Right lobe of liver (tissue), 6 donors: ENCODE data around the gene MDFIC2. TPM values are rescaled to one million over a fixed set of nuclear protein-coding genes. Genes with fewer than 3 reads are reported as not detected.
A peak's percentile ranks its signal among the peaks of the same experiment; 100 is the strongest.

ENCODE experiments used
- ATAC-seq, 4 donors: fragments of 200-7000 bp; cut with Tn5 transposase; one replicate each; pipeline ENCODE4 v1.9.1; 2020; ENCODE audit warnings: mild to moderate bottlenecking in 4 of 4, moderate library complexity in 4 of 4
- DNase-seq, 3 donors: peaks; one replicate each; pipeline ENCODE4 v3.0.0-alpha.2; 2020
- H3K27ac ChIP-seq, 3 donors: fragments of 200-600 bp; one replicate each; pipeline ENCODE4 v1.8.0; 2022
- H3K27me3 ChIP-seq, 2 donors: fragments of 200-600 bp; one replicate each; pipeline ENCODE4 v1.8.0; 2022
- H3K36me3 ChIP-seq, 4 donors: fragments of 200-600 bp; sonication (generic) in 1 of 4; one replicate each; pipeline versions ENCODE4 v1.5.1 to v1.8.0; 2017 to 2022; ENCODE audit warnings: control low read depth in 1 of 4
- H3K4me1 ChIP-seq, 4 donors: fragments of 200-600 bp; sonication (generic) in 1 of 4; one replicate each; pipeline versions ENCODE4 v1.5.1 to v1.8.0; 2017 to 2022; ENCODE audit warnings: control low read depth in 1 of 4
- H3K4me3 ChIP-seq, 3 donors: fragments of 200-600 bp; one replicate each; pipeline ENCODE4 v1.8.0; 2022
- H3K9me3 ChIP-seq, 4 donors: fragments of 200-600 bp; sonication (generic) in 1 of 4; one replicate each; pipeline versions ENCODE4 v1.5.1 to v1.8.0; 2017 to 2022; ENCODE audit warnings: control low read depth in 1 of 4
- CTCF ChIP-seq, 4 donors: fragments of 200-600 bp in 3 of 4; fragments of 450-650 bp in 1 of 4; IDR thresholded peaks; one replicate each; pipeline versions ENCODE4 v1.5.1 to v1.8.0; 2016 to 2022; ENCODE audit warnings: antibody characterized with exemption in 4 of 4, mild to moderate bottlenecking in 2 of 4
- POLR2A ChIP-seq: fragments of 450-650 bp; IDR thresholded peaks from one replicate; pipeline ENCODE4 v1.6.1; 2017; ENCODE audit warnings: antibody characterized with exemption, mild to moderate bottlenecking
- WGBS: methylation state at CpG from one replicate; pipeline ENCODE4 v1.1.6; 2018; ENCODE audit warnings: low coverage, low lambda C conversion rate; ENCODE audit not compliant: insufficient coverage; ENCODE audit errors: missing lambda C conversion rate; 5-methylcytosine and 5-hydroxymethylcytosine counted together
- intact Hi-C, 2 donors: fragments of 100-400 bp; cut with DNase I; formaldehyde crosslinking; loops; one replicate each; pipeline versions ENCODE4 v1.11.2 to v1.14.1; 2022
- total RNA-seq, 6 experiments: library from RNA; depleted of rRNA in 2 of 6; stranded (reverse); fragments of >200 nt in 2 of 6; fragmentation: NEBNext Ultra II Directional in 3 of 6; extraction: Animal tissue kit (Norgen Biotek cat#: 25700) in 3 of 6; gene quantifications; one replicate each; pipeline versions ENCODE4 v1.1.0 to v1.2.4, GENCODE V29; 2016 to 2023
- donor health status: DM: no; HTN: yes; CAD: no.
- donor health status: DM: no; HTN: no; CAD: no.
- donor health status: DM: no; HTN: no; CAD: no.
- donor health status: DM: no; HTN: yes; CAD: no.
- donor health status: DM: no; HTN: yes; CAD: no.

MDFIC2 gene
- total RNA-seq, 6 experiments from 2014 or later: not detected

- intact Hi-C loops: no loop called here
- Histone ChIP-seq H3K36me3 (no peaks in the 10 kb centered on the region), H3K27ac (no peak overlapping the region), H3K4me1 (no peaks in the 10 kb centered on the region), H3K9me3 (no peaks in the 10 kb centered on the region), H3K27me3 (no peaks in the 10 kb centered on the region), H3K4me3 (no peak overlapping the region)
- peak in 1 of 4 donors; percentile 29 for ATAC-seq
- no peak for DNase-seq
- TF ChIP-seq POLR2A: no peak
- no peak for TF ChIP-seq CTCF (IDR thresholded peaks at IDR 0.05)
Measured at GRCh38 chr3:70273492-70273891, 38.9 kb downstream of the MDFIC2 start.

GRCh38 chr3:70272798-70273197 is 39.6 kb downstream of the MDFIC2 start:
- no peak overlapping the region for H3K27ac ChIP-seq
- ATAC-seq (no peak), DNase-seq (no peak)
- H3K36me3 ChIP-seq: no peaks in the 10 kb centered on the region
- TF ChIP-seq CTCF (IDR thresholded peaks at IDR 0.05) (no peak), POLR2A (no peak)
- no peaks in the 10 kb centered on the region for H3K4me1 ChIP-seq
- intact Hi-C loops: no loop called here
- H3K9me3 ChIP-seq: no peaks in the 10 kb centered on the region
- H3K27me3 ChIP-seq: no peaks in the 10 kb centered on the region
- H3K4me3 ChIP-seq: no peak overlapping the region
- 78% methylated on average over 5 of the region's 5 CpGs for WGBS

GRCh38 chr3:70264122-70264780 is 48.2 kb downstream of the MDFIC2 start:
- WGBS: 13% methylated on average over 3 of the region's 3 CpGs
- ATAC-seq: peak; percentile 92 to 99 (median 98)
- H3K4me1 ChIP-seq: peaks cover 0 to 8% (median 3%) of the 10 kb centered on the region in 4 donors
- H3K27ac ChIP-seq: peak overlapping the region in 2 of 3 donors; percentile 20 to 36
- H3K36me3 ChIP-seq: no peaks in the 10 kb centered on the region
- no peaks in the 10 kb centered on the region for H3K9me3 ChIP-seq
- H3K4me3 ChIP-seq: no peak overlapping the region
- TF ChIP-seq POLR2A: no peak
- no peak for TF ChIP-seq CTCF (IDR thresholded peaks at IDR 0.05)
- no peaks in the 10 kb centered on the region for H3K27me3 ChIP-seq
- no peak for DNase-seq
- intact Hi-C loops: no loop called here

- WGBS: 50% methylated on average over 1 of the region's 1 CpG
- DNase-seq (no peak), ATAC-seq (no peak)
- Histone ChIP-seq H3K36me3 (no peaks in the 10 kb centered on the region), H3K27me3 (no peaks in the 10 kb centered on the region), H3K4me3 (no peak overlapping the region), H3K9me3 (no peaks in the 10 kb centered on the region), H3K27ac (no peak overlapping the region), H3K4me1 (peaks cover 0 to 8% (median 3%) of the 10 kb centered on the region in 4 donors)
- TF ChIP-seq POLR2A (no peak), CTCF (IDR thresholded peaks at IDR 0.05) (no peak)
- intact Hi-C loops: no loop called here
Measured at GRCh38 chr3:70261283-70261682, 51.2 kb downstream of the MDFIC2 start.

- no peaks in the 10 kb centered on the region for H3K36me3 ChIP-seq
- ATAC-seq (peak in 1 of 4 donors; percentile 21), DNase-seq (no peak)
- no peak overlapping the region for H3K27ac ChIP-seq
- H3K4me1 ChIP-seq: no peaks in the 10 kb centered on the region
- H3K27me3 ChIP-seq: no peaks in the 10 kb centered on the region
- H3K9me3 ChIP-seq: no peaks in the 10 kb centered on the region
- 69% methylated on average over 1 of the region's 1 CpG for WGBS
- TF ChIP-seq CTCF (IDR thresholded peaks at IDR 0.05) (no peak), POLR2A (no peak)
- no peak overlapping the region for H3K4me3 ChIP-seq
- intact Hi-C loops: no loop called here
Measured at GRCh38 chr3:70256566-70256965, 55.9 kb downstream of the MDFIC2 start.
